ENCODE data around the gene TANGO6. TPM values are rescaled to one million over a fixed set of nuclear protein-coding genes. Genes with fewer than 3 reads are reported as not detected.
A peak's percentile ranks its signal among the peaks of the same experiment; 100 is the strongest.

Gene TANGO6
- polyA plus RNA-seq, 4 donors, result 7.6 to 8.1 (median 7.7) TPM

DNA sequence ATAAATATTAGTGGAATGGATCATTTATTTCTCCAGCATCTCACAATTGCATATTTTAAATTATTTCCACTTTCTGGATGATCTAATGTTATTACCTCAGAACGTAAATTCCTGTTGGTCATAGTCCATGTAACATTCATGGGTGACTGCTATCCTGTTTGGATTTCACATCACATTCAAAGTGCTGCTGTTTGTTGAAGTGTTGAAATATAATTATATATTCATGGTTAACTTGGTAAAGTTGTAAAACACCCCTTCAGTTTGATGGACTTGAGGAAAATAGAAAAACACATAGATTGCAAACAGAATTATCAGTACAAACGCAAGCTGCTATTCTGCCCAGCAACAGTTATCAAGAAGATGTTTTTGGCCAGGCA is 59.6 kb downstream of the TANGO6 start:
- no peak for DNase-seq (ENCODE audit: low read depth in 4 of 4, low spot score in 3 of 4)

DNA sequence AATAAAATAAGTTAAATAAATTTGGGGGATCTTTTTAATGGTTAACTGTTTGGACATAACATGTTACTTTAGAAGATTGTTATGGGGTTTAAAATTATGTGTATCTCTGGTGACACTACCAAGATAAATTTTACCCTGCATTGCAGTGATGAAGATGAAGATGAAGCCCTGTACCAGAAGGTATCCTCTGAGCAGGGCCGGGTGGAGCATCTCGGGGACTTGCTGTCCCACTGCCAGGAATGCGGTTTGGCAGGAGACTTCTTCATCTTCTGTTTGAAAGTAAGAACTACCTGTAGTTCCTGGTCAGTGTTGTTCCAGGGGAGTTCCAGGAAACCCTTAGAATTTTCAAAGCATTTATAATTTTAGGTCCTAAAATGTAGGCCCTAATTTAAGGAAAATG is 64.0 kb downstream of the TANGO6 start:
- no peak for DNase-seq (ENCODE audit: low read depth in 4 of 4, low spot score in 3 of 4)

DNA sequence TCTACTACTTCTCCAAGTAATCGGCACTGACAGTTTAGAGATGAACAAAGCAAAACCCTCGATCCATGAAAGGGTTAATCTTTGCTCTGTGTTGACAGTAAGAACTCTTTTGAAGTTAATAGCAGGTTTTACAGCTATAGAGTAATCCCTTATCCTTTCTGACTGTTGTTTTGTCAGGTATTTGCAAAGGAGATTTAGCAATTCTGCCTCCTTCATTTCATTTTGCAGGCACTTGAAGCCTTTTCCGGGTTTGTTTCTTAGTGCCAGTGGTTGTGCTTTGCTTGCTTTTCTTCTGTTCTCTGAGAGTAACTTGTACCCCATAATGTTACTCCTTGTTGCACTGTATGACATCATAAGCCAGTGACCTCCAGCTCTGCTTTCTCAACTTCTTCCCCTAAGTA is 64.5 kb downstream of the TANGO6 start:
- no peak for DNase-seq (ENCODE audit: low read depth in 4 of 4, low spot score in 3 of 4)

DNA sequence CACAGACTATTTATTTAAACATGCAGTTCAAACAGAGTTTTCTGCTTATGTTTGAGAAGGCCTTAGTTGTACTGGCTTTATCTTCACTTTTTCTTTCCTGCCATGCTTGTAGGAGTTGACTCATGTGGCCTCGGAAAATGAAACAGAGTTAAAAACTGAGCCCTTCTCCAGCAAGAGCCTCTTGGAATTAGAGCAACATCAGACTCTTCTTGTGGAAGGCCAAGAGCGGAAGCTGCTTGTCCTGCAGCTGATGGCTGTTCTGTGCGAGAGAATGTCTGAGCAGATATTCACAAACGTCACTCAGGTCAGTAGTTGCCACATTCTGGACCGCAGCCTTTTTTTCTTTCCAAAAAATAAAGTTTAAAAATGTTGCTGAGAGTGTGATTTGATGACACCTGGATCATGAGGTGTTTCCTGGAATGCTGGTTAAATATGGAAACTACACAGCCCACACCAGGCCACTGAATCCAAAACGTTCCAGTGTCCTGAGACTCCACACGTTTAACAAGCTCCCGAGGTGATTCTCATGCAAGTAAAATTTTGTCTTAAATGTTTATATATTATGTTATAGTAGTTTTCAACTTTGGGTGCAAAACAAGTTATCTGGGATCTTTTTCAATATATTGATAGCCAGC is 65.9 kb downstream of the TANGO6 start:
- no peak for DNase-seq (ENCODE audit: low read depth in 4 of 4, low spot score in 3 of 4)

DNA sequence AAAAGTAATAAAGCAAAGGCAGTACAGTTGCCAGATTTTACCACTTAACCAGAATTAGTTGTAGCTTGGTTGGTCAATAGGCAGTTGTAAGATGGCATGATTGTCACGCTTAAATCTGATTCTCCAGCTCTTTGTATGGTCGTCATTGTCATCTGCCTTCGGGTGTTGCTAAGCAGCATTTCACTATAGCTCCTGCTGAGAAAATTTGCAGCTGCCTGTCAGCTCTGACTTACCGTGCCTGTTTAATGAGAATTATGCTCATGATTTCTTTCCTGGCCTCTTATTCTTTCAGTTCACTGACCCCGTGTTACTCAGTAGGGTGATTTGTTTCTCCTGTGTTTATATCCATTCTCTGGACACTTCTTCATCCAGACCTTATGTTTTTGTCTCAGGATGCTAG is 66.7 kb downstream of the TANGO6 start:
- no peak for DNase-seq (ENCODE audit: low read depth in 4 of 4, low spot score in 3 of 4)

DNA sequence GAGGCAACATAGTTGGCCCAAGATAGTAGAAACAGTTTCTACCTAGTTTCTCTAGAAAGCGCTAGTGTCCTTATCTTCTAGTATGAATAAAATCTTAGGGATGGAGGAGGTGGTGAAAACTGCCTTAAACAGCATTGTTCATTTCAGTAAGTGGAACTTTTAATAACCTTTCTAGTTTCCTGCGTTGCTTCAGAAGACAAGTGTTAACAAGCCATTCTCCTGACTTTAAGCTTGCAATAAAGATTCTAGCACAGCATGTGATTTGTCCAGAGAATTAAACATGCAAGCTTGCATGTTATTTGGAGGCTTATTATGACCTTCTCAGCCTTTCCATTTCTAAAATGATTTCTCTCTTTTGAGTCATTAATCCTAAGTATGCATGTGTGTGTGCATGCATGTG is 72.3 kb downstream of the TANGO6 start:
- no peak for DNase-seq (ENCODE audit: low read depth in 4 of 4, low spot score in 3 of 4)

DNA sequence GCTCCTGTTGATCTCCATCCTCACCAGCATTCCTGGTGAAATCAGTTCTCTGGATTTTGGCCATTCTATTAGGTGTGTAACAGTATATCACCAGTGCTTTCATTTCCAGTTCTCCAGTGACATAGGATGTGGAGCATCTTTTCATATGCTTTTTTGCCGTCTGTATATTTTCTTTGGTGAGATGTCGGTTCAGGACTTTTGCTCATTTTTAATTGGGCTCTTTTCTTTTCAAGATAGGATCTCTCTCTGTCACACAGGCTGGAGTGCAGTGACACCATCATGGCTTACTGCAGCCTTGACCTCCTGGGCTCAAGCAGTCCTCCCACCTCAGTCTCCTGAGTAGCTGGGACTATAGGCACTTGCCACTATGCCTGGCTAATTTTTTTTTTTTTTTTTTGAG is 74.2 kb downstream of the TANGO6 start:
- DNase-seq (ENCODE audit: low read depth in 4 of 4, low spot score in 3 of 4), result no peak

DNA sequence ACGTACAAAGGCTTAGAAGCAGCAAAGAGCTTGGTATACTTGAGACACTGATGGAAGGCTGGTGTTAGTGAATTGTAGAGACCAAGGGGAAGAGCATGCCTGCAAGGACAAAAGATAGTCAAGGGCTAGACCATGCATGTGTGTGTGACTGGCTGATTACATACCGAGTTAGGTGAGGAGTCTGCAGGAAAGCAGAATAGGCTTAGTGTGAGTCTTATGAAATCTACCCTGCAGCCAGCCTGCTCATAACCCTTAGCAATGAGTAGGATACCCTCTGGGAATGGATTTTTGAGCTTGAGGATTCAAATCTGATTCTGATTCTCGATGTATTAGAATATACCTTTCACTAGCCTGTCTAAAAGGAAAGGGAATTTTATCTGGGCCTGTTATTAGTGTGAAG is 77.0 kb downstream of the TANGO6 start:
- DNase-seq (ENCODE audit: low read depth in 4 of 4, low spot score in 3 of 4), result no peak

DNA sequence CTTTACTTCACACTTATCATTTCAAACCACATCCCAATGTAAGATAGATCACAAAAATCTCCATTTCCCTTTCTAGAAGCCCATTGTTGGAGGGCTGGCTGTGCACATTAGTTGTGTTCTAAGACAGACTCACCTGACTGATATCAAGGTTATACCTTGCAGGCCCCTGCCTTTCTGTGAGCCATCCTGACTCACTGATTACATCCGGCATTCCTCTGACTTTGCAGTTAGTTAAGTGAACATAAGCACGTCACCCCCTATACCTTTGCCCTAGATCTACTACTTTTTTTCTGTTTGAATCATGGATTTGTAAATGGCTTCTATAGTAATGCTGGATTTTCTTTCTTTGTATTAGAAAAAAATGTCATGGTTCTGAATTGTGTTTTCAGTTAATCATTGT is 78.3 kb downstream of the TANGO6 start:
- no peak for DNase-seq (ENCODE audit: low read depth in 4 of 4, low spot score in 3 of 4)

DNA sequence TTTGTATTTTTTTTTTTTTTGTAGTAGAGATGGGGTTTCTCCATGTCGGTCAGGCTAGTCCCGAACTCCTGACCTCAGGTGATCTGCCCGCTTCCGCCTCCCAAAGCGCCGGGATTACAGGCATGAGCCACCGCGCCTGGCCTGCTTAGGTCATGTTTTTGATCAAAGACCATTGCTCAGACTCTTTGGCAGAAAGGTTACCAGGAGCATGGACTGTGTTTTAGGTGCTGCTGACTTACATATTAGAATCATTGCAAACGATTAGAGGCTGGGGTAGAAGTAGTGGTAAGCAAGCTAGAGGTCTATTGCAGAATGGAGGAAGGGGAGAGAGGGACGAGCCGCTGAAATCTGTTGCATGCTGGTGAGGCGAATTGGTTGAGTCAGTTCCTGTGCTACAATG is 79.8 kb downstream of the TANGO6 start:
- DNase-seq (ENCODE audit: low read depth in 4 of 4, low spot score in 3 of 4), result no peak

DNA sequence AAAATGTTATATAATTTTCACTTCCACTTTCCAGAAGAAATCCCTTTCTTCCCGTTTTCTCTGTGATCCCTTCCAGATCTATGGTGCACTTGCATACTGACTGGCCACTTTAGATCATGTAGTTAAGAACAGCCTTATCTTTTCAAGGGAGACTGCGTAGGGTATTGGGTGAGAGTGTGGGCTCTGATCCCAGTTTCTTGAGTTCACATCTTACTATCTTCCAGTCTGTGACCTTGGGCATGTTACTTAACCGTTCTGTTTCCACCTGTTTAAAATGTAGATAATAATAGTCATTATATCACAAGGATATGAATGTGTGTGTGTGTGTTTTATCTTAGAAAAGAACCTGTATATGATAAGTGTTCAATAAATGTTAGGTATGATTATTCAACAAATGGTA is 83.7 kb downstream of the TANGO6 start:
- DNase-seq (ENCODE audit: low read depth in 4 of 4, low spot score in 3 of 4), result no peak

DNA sequence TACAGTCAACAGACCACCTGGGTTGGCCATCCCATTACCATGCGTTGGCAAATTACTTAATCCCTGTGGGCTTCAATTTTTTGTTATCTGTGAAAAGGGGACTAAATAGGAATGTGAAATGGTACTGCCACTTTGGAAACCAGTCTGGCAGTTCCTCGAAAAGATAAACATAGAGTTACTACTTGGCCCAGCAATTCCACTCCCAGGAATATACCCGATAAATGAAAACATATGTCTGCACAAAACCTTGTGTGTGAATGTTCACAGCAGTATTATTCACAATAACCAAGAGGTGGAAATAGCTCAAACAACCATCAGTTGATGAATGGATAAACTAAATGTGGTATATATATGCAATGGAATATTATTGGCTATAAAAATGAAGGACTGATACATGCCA is 87.9 kb downstream of the TANGO6 start:
- DNase-seq (ENCODE audit: low read depth in 4 of 4, low spot score in 3 of 4), result no peak

DNA sequence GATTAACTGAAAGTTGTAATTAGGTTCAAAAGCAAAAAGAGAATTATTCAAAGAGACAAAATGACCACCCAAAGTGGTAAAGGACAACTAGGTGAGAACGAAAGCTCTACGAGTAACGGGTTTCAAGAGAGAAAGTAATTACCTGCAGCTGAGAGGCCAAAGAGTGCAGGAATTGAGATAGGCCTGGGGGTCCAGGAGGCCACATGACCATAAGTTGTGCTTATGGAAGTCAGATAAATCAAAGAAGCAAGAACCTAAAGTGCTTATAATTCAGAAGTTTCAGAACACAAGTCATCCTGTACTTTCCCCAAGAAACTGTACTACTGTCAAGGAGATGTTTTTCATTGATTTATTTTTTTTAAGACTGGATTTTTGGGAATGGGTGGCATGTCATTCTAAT is 91.1 kb downstream of the TANGO6 start:
- no peak for DNase-seq (ENCODE audit: low read depth in 4 of 4, low spot score in 3 of 4)

DNA sequence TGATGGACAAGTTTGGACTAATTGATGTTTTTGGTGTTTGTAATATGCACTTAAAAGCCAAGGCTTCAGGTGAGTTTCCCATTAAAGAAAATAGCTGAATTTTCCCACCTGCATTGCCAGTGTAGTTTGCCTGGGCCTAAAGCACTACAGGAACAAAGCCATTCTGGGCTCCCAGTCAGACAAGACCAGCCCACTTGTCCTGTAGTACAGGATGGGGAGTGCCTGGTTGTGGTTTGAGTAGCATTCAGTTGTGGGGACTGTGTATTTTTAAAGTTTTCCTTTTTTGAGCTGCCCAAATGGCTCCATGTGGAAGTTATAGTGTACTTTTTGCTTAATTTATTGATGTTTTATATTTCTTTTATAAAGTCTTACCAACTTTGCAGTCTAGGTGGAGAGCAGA is 91.7 kb downstream of the TANGO6 start:
- DNase-seq (ENCODE audit: low read depth in 4 of 4, low spot score in 3 of 4), result no peak

DNA sequence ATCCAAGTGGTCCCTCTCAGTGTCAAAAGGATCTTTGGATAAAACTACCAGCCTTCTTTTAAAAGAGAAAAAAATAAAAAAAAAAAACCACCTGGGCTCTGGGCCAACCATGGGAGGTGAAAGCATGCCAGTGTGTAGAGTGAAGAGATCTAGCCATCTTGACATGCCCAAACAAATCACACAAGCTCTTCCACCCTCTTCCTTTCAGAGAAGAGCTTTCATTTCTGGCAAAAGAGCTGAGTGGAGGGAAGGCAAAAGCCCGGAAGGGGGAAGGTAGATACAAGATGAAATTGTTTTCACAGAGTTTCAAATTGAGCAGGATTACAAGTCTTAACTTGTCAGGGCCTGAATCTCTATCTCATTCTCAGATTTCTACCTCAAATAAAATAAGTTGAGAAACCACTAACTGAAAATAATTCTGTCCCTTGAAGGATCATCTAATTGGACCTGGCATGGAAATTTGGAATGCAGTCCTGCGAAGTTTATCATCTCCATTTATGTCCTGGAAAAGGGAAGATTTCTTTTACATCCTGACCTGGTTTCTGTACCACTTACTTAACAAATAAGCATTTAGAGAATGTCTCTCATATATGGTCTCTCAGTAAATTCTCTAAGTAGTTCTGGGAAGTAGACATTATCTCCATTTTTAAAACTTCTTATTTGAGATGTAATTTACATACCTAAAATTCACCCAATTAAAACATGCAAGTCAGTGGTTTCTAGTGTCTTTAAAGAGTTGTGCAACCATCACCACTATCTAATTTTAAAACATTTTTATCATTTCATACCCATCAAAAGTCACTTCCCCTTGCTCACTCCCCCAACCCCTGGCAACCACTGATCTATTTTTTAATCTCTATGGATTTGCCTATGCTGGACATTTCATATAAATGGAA is 93.7 kb downstream of the TANGO6 start:
- DNase-seq (ENCODE audit: low read depth in 4 of 4, low spot score in 3 of 4), result no peak

DNA sequence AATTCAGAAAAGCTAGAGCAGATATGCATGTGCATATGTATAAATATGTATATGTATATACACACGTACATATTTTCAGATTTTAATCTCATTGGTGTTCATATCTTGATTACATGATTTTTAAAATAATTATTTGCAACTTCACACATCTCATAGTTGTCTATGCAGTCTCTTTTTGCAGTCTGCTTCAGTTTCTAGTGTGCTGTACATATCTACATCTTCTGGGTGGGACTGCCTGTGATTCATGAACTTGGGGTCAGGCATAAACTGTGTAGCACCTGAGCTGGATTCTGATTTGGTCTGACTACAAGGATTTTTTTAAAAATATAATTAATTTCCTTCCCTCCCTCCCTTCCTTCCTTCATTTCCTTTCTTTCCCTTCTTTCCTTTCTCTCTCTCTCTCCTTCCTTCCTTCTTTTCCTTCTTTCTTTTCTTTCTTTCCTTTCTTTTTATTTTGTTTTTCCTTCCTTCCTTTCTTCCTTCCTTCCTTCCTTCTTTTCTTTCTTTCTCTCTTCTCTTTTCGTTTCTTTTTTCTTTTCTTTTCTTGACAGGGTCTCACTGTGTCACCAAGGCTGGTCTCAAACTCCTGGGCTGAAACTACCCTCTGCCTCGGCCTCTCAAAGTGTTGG is 96.5 kb downstream of the TANGO6 start:
- no peak for DNase-seq (ENCODE audit: low read depth in 4 of 4, low spot score in 3 of 4)

DNA sequence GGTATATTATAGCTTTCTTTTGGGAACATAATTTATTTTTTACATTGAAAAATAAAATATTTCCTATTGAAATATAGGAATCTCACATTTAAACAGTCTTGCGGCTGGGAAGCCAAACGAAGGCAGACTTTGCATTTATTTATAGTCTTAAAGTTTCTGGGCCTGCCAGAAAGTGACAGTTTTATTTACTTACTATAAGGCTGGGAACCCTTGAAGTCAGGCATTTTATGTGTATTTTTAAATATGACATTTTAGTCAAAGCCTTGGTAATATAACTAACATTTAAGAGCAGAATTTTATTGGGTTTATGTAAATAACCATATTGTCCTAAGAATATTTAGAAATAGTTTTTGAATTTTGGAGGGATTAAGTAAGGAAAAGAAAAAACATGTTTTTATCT is 97.5 kb downstream of the TANGO6 start:
- peak in 1 of 4 donors; percentile 19 for DNase-seq (ENCODE audit: low read depth in 4 of 4, low spot score in 3 of 4)

DNA sequence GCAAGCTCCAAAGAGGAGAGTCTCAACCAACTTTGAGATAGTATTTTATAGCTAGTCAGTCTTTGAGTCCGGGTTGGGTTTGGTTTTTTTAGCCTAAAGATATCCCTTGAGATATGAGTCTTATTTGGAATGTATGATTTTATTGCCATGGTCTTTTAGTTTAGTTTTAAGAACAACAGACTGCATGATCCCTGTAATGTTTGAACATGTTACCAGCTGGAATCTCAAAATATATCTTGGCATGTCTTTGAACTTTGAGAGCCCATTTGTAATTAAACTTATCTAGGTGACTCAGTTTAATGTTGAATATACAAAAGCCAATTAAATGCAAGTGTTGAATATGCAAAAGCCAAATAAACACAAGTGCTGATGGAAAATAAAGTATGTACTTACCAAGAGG is 100.6 kb downstream of the TANGO6 start:
- peak in 1 of 4 donors; percentile 9 for DNase-seq (ENCODE audit: low read depth in 4 of 4, low spot score in 3 of 4)

DNA sequence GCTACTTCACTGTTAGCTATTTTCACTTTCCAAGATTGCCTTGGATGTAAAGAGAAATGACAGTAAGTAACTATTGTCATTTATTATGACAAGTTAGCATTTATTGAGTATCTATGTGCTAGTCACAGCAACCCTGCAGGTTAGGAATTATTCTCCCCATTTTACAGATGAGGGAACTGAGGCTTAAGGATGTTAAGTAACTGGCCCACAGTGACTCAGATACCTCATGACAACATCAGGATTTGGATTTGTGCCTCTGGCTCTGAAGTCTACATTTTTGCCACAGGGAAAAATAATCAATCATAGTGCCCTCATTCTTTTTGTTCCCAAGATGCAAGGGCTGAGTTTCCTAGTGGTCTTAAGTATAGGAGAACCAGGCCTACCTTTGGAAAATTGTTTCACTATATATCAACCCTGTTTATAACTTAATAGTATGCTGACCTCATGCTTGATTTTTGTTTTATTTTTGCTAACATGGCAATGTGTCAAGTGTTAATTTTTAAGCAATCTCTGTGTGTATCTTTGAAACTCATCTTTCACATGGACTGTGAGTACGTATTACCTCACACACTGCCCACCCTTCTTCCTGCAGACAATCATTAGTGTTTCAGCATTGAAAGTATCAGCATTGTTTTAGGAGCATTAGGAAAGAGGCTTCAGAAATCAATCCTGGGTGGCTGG is 105.0 kb downstream of the TANGO6 start:
- no peak for DNase-seq (ENCODE audit: low read depth in 4 of 4, low spot score in 3 of 4)

DNA sequence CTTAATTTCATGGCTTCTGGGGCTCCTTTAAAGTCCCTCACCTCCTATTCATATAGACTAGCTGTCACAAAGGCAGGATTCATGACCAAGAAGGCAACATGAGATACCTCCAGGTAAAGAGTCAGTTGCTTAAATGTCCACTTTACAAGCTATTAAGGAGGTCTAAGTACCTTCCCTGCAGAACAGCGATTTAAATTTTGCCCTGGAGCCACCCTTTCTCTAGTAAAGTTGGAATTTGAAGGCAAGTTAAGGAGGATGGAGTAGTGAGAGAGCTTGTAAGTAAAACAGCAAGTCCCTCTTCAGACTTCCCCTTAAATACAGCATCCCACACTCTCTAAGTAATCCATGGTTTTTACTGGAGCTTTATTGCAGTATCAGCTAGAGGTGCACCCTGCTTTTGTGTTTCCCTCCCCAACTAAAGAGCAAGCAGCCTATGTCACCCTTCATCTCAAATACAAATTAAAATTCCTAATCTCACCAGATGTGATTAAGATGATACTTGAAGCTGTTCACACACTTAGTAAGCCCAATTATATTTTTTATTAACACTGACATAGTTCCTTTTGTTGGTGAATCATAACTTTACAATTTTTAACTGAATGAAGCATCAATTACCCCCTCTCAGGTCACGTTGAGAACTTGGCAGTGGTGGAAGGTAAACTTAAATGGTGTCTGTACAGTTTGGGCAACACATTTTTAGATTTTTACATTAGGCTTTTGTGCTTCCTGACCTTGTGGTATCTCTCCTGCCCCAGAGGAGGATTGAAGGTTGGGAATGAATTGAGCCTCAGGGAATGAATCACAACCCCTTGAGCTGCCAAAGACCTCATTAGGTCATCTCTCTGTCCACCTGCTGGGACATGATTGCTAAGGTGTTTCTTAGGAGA is 108.9 kb downstream of the TANGO6 start:
- no peak for DNase-seq (ENCODE audit: low read depth in 4 of 4, low spot score in 3 of 4)
